ENCODE measurements around the gene LIN9.
"Not testable (repeated sequence)": the region's sequence is repeated elsewhere in the genome, so short reads cannot be mapped to it uniquely, and the experiment has no call there.

Gene LIN9, protein sequence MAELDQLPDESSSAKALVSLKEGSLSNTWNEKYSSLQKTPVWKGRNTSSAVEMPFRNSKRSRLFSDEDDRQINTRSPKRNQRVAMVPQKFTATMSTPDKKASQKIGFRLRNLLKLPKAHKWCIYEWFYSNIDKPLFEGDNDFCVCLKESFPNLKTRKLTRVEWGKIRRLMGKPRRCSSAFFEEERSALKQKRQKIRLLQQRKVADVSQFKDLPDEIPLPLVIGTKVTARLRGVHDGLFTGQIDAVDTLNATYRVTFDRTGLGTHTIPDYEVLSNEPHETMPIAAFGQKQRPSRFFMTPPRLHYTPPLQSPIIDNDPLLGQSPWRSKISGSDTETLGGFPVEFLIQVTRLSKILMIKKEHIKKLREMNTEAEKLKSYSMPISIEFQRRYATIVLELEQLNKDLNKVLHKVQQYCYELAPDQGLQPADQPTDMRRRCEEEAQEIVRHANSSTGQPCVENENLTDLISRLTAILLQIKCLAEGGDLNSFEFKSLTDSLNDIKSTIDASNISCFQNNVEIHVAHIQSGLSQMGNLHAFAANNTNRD

DNA sequence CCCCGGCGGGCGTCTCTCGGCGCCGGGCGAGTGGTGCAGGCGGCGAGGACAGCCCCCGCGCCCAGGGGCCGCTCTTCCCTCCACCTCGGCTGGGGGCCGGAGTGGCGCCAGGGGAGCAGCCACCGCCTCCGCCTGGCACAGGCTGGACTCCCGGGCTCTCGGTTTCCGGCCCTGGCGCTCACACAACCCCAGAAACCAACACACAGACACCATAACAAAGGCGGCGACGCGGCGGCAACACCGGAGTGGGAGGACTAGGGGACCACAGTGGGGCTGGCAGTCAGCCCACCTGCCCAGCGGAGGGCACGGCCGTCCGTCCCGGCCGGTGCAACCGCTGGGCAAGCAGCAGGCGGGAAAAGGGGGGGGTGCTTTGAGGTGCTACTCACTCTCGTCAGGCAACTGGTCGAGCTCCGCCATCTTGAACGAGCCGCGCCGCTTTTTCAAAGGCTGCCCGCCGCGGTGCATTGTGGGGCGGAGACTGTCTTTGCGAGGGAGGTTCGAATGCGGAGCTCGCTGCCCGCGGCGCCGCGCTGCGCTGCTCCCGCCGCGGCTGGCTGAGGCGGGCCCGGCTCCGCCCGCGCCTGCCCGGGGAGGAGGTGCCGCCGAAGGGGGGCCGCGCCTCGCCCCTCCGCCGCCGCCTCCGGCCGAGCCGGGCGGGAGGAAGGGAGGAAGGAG is at the start of gene LIN9:
TSS of gene LIN9 (minus strand) at position 442 of the 675 bp plus-strand sequence. CDS start at position 417, 25 bp downstream.
- DNase-seq (ENCODE audit: low read depth) = peak; percentile 93

DNA sequence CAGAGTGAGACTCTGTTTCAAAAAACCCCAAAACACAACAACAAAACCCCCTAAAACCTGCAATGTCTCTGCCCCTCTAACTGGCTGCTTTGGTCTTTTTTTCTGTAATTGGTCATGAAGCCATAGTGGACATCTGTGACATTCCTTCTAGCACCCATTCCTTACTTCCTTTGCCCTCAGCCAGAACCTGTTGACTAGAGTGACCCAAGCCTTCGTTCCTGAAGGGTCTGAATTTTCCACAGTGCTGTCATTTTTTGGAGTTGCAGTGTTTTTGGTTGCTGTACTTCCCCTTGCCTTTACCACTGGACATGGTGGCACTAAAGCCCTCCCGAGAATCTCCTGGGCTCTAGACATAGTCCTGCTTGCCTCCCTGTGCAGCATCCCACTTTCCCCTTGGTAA is 48.5 kb upstream of the LIN9 start:
- no peak for DNase-seq (ENCODE audit: low read depth)

DNA sequence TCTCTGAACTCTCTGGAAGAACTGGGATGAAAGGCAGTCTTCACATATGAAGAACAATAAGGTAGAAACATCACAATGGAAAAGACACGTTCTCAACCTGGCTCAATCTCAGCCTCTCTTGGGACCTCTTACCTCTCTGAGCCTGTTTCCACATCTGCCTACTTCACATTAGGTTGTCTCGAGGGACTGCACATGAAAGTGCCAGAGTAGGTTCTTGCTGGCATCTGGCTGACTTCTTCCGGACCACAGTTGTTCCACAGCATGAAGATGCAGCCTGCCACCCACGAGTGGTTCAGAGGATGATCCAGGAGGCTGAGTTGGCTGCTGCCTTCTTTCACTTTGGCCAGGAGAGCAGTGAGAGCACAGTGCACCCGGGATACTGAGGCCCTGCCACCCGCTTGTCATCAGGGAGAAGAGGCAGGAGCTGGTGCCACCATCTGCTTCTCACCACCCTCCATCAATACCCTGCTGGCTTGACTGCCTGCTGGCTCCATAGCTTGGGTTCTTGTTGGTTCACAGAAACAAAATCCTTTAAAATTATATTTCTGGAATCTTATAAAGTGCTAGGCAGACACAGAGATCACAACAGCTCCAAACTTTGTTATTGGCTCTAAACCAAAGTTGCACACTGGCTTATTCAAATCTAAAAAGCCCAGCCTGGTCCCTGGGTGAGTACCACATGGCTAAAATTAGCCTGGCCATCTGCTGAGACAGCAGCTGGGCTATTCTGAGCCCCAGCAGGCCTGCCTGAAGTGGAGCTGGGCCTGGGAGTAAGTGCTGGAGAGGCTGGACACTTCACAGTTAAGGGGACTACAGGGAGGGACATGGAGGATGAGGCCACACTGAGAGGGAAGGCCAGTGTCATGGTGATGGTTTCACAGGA is 46.9 kb upstream of the LIN9 start:
- DNase-seq (ENCODE audit: low read depth) = no peak

DNA sequence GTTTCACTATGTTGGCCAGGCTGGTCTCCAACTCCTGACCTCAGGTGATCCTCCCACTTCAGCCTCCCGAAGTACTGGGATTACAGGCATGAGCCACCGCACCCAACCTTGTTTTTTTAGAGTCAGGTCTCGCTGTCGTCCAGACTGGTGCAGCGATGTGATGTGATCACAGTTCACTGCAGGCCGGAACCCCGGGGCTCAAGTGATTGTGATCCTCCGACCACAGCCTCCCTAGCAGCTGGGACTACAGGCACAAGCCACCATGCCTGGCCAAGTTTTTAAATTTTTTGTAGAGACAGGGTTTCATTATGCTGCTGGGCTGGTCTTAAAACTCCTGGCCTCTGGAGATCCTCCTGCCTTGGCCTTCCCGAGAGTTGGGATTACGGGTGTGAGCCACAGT is 46.1 kb upstream of the LIN9 start:
- no peak for DNase-seq (ENCODE audit: low read depth)

DNA sequence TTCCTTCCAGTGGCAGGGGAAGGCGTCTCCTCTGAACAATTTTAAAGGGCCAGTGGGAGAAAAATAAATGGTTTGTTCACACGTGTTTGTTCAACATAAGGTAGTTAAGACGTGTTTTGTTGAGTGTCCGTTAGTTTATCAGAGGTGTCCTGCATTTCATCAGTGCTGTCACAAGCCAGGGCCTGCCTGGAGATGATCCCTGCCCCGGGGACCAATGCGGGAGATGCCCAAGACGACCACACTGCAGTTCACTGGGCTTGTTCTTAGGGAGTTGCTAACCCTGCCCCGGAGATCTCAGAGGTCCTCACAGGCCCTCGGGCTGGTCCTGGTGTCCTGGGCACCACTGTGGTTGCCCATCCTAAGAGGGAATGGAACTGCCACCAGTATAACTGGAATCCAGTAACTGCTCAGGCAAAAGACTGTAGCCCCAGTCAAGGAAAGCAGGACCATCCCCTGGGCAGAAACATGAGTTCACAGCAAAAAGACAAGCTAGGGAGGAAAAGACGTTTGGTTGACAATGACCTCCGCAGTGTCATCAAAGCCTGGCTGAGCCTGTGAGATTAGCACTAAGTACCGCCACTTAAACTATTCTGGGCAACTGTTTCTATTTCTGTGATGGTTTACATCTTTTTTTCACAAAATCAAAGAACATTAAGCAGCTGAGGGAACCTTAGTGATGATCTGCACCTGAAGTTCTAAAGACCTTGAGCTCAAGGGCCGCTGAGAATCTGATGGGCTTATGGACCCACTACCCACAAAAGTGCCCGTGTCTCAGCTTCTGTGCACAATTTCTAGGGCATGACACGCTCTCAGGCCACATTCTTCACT is 44.9 kb upstream of the LIN9 start:
- DNase-seq (ENCODE audit: low read depth) = no peak

DNA sequence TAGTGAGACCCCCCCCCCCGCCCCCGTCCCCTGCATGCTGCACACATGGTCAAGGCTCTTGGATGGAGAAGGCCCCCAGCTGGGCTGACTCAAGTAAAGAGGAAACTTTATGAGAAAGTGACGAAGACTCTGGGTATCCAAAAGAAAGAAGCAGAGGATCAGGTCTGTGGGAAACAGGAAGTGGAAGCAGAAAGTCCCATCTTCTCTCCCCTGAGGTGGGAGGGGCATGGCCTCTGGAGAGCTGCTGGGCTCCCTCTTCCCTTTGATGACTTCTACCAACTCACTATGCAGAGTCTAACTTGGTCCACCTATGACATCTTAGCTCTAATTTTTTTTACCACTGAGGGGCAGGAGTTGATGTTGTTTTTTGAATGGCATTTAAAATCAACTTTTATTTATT is 42.7 kb upstream of the LIN9 start:
- no peak for DNase-seq (ENCODE audit: low read depth)

DNA sequence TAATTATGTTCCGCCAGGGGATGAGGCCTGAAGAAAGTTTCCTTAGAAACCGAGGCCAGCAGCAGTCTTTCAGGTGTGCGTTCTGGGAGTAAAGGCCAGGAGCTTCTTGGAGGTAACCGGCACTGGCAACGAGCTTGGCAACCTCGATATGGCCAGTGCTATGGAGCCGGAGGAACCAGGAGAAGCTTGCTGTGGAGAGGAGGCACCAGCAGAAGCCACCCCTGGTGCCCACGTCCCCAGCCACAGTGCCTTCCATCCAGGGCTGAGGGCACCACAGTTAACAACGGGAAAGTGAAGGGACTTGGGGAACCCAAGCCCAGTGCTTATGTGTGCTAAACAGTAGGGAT is 41.5 kb upstream of the LIN9 start:
- DNase-seq (ENCODE audit: low read depth) = no peak

DNA sequence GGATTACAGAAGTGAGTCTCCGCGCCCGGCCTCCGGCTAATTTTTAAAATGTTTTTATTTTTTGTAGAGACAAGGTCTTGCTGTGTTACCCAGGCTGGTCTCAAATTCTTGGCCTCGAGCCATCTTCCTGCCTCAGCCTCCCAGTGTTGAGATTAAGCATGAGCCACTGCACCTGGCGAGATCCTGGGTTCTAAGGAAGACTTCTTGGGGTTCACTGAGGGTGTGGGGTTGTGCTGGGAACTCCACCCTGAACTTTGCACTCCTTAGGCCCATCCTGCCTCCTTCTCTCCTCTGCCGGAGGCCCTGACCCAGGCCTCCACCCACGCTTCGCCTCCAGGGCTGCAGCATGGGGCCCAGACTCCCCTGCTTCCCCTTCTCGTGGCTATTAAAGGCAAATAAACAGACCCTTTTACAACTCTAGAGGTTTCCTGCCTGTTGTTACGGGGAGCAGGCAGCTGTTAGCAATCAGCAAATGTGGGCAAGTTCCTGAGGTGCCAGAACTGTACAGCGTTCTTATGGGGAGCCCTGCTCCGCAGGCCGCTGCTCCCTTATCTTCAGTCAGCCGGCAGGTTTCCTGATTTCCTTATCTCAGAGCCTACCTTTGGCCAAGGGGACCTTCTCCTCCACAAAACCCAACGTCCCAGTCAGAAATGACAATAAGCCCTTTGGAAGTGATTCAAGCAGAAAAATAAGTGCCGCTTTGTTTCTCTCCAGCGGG is 41.0 kb upstream of the LIN9 start:
- DNase-seq (ENCODE audit: low read depth) = no peak

DNA sequence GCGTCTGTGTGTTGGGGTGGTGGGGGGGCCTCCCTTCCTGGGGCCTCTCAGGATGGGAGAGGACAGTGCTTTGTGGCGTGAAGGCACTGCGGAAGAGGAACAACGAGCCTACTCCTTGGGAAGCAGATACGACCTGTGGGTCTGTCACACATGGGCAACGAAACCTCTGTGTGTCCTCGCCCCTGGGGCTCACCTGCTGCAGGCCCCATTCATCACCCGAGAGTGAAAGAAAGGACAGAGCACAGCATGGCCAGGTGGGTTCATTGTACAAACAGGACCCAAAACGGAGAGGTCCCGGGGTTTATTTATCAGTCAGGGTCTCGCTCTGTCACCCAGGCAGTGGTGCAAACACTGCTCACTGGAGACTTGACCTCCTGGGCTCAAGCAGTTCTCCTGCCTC is 40.1 kb upstream of the LIN9 start:
- no peak for DNase-seq (ENCODE audit: low read depth)

DNA sequence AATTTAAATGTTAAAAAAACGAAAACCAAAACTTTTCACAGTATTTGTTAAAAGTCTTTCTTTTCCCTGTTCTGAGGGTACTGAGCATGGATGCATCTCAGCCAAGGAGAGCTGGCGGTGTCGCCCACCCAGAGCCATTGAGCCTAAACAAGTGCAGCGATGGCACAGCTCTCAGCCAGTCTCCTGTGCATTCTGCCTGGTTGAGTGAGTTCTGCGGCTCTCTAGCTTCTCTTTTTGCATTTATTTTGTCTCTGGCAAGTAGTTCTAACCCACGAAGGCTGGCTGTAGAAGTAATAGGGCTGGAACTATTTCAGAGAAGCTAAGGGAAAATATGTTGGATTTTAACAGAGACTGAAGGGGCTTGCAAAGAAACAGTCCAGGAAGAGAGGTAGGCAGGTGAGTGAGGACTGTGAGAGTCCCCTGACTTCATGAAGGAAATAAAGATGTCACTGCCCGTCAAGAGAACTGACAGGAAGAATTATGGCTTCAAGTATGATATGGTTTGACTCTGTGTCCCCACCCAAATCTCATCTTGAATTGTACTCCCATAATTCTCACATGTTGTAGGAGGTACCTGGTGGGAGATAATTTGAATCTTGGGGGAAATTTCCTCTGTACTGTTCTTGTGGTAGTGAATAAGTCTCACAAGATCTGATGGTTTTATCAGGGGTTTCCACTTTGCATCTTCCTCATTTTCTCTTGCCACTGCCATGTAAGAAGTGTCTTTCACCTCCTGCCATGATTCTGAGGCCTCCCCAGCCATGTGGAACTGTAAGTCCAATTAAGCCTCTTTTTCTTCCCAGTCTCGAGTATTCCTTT is 35.7 kb upstream of the LIN9 start:
- DNase-seq (ENCODE audit: low read depth) = no peak

DNA sequence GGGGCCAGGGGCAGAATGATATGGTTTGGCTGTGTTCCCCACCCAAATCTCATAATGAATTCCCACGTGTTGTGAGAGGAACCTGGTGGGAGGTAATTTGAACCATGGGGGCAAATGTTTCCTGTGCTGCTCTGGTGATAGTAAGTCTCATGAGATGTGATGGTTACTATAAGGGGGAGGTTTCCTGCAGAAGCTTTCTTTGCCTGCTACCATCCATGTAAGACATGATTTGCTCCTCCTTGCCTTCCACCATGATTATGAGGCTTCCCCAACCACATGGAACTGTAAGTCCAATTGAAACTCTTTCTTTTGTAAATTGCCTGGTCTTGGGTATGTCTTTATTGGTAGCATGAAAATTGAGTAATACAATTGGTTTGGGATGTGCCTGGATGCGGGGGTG is 33.7 kb upstream of the LIN9 start:
- DNase-seq (ENCODE audit: low read depth) = no peak

DNA sequence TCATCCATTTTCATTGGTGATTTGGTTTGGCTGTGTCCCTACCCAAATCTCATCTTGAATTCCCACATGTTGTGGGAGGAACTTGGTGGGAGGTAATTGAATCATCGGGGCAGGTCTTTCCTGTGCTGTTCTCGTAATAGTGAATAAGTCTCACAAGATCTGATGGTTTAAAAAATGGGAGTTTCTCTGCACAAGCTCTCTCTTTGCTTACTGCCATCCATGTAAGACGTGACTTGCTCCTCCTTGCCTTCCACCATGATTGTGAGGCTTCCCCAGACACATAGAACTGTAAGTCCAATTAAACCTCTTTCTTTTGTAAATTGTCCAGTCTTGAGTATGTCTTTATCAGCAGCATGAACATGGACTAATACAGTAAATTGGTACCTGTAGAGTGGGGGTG is 31.1 kb upstream of the LIN9 start:
- DNase-seq (ENCODE audit: low read depth) = not testable (repeated sequence)

DNA sequence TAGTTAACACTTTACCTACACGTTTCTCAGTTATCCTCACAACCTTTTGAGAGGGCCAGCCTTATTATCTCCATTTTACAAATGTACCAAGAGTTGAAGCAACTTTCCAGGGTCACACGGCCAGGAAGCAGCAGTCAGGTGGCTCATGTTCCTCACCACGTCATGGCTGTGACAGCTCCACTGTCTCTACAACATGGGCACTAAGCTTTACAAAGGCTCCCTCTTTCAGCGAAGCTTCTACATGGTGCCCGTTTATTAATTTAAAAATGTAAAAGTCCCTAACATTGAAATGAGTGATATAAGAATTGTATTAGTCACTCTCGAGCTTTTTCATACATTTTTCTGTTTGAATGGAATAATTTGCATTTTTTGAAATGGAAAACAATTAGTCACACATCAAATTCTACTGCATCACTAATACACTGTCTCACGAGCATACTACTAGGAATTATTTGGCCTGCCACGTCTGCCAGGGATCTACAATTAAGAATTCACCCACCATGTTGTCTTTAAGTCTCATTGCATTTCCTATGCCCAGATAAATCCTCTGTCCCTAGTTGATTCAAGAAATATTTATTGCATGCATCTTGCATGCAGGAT is 28.4 kb upstream of the LIN9 start:
- DNase-seq (ENCODE audit: low read depth) = no peak

DNA sequence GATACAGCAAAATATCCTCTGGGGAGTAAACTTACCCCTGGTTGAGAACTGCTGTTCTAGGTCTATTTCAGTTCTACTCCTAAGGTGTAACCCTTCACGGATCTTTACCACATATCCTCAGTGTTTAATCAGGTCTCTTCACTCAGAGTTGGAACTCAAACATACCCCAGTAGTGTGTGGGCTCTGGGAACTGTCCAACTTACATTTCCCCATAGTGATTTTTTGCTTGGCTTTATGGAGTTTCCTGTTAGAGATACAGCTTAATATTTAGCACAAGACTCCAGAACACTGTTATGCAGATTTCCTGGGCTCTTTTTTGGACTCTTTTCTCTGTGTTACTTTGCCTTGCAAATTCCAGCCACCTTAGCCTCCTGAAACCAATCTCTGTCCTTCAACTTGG is 26.7 kb upstream of the LIN9 start:
- no peak for DNase-seq (ENCODE audit: low read depth)

DNA sequence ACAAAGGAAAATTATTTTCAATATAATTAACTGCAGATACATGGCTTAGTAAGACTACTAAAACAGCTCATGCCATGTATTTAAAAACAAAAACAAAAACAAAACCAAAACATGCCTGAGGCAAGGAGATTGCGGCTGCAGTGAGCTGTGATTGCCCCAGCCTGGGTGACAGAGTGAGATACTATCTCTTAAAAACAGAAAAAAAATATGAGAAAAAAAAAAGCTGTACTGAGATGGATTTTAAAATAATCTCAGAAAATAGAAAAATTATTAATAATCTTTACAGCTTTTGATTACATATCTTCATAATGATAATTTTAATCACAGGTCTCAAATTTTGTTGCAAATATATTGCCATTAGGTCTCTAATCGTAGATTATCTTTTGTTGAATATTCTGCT is 24.0 kb upstream of the LIN9 start:
- no peak for DNase-seq (ENCODE audit: low read depth)

DNA sequence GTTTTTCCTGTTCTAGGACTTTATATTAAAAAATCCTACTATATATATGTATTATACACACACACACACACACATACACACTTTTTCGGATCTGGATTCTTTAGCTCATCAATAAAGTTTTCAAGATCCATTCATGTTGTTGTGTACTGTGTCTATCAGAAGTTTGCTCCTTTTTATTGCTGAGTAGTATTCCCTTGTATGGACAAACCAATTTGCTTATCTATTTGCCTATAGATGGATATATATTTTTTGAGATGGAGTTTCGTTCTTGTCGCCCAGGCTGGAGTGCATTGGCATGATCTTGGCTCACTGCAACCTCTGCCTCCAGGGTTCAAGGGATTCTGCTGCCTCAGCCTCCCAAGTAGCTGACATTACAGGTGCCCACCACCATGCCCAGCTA is 20.3 kb upstream of the LIN9 start:
- DNase-seq (ENCODE audit: low read depth) = no peak

DNA sequence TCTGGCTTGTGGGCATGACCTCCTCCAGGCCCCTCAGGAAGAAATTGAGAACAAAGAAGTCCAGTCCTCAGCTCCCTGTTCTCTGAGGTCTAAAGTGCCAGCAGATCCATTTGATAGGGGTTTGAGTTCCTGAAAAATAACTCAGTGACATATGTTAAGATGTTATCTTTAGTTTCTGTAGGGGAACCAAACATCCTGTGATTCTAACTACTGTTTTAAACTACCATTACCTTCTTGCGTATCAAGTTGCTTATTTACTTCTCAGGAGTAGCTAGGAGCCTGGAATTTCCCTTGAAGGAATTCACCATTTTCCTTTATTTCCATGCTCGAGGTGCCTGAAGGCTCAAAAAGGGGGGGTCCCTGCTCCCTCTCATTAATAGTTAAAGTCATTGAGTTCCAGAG is 18.8 kb upstream of the LIN9 start:
- DNase-seq (ENCODE audit: low read depth) = no peak

DNA sequence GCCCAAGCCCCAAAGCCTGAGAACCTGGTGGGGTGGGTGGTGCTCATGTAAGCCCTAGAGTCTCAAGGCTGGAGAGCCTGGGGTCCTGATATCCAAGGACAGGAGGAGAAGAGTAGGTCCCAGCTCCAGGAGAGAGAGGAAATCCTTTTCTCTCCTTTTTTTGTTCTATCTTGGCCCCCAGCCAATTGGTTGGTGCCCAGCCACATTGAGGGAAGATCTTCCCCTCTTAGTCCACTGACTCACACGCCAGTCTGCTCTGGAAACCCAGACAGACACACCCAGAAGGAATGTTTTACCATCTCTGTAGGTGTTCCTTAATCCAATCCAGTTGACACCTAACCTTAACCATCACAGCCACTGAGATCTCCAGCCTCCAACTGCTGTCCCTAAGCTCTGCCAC is 16.2 kb upstream of the LIN9 start:
- DNase-seq (ENCODE audit: low read depth) = no peak

DNA sequence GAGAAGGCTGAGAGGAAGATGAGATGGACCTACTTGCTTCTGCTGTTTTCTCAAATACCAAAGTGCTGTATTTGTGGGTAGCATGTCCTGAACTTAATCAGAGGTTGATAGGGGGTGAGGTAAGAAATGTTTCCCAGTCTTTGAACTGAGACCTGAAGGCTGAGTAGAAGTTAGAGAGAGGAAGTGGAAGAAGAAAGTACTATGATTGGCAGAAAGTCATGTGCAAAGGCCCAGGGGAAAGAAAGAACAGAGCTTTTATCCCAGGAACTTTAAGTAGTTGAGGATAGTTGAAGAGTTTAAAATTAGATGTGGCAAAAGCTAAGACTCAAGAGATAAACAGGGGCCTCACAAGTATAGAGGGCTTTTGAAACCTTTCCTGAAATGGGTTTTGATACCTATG is 15.5 kb upstream of the LIN9 start:
- no peak for DNase-seq (ENCODE audit: low read depth)

DNA sequence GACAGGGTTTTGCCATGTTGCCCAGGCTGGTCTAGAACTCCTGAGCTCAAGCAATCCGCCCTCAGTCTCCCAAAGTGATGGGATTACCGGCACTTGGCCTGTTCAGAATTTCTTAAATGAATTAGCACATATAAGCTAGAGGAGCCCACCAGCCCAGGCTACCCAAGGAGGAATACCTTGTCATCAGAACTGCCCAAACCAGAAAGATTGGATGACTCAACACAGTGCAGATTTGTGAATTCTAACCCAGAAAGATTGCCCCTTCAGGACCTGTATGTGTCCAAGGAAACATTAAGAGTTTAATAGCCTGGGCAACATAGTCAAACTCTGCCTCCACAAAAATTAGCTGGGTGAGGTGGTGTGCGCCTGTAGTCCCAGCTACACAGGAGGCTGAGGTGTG is 14.0 kb upstream of the LIN9 start:
- no peak for DNase-seq (ENCODE audit: low read depth)

Measured in activated T-cell treated with anti-CD3 and anti-CD28 coated beads for 1 hour (primary cell).